Activated naive CD4-positive, alpha-beta T cell treated with anti-CD3 and anti-CD28 coated beads for 36 hours (primary cell): ENCODE results near the gene GRIA4. TPM values are rescaled to one million over a fixed set of nuclear protein-coding genes. Genes with fewer than 3 reads are reported as not detected.
"Not testable (repeated sequence)": the region's sequence is repeated elsewhere in the genome, so short reads cannot be mapped to it uniquely, and the experiment has no call there.

Experiments used
- CTCF ChIA-PET: fragments of 350-600 bp; sonication (Branson Sonifier 250); formaldehyde crosslinking; loops from one replicate; lab custom pipeline; 2021; ENCODE audit warnings: antibody characterized with exemption; lab: Charles Lee
- DNase-seq: peaks from one replicate; pipeline ENCODE4 v3.0.0-alpha.2; 2020
- H3K27ac Mint-ChIP-seq: one replicate; pipeline ENCODE4 v1.8.0; 2021; ENCODE audit warnings: mild to moderate bottlenecking, mixed read lengths
- H3K27me3 Mint-ChIP-seq: one replicate; pipeline ENCODE4 v1.8.0; 2021; ENCODE audit warnings: low read depth, mixed read lengths
- H3K36me3 Mint-ChIP-seq: one replicate; pipeline ENCODE4 v1.8.0; 2021; ENCODE audit warnings: low read depth, mixed read lengths
- H3K4me1 Mint-ChIP-seq: one replicate; pipeline ENCODE4 v1.8.0; 2021; ENCODE audit warnings: low read depth, mixed read lengths
- H3K4me3 Mint-ChIP-seq: one replicate; pipeline ENCODE4 v1.8.0; 2021; ENCODE audit warnings: mild to moderate bottlenecking, moderate library complexity, mixed read lengths
- H3K9me3 Mint-ChIP-seq: one replicate; pipeline ENCODE4 v1.8.0; 2021; ENCODE audit warnings: mixed read lengths
- intact Hi-C: fragments of 100-400 bp; cut with micrococcal nuclease; formaldehyde crosslinking; loops from one replicate; pipeline ENCODE4 v1.15.1; 2023
- total RNA-seq, 2 experiments: library from RNA; stranded (reverse); gene quantifications; one replicate each; pipeline ENCODE4 v1.2.3, GENCODE V29; 2021

The GRIA4 gene
- total RNA-seq, 2 experiments from 2014 or later: not detected

DNA sequence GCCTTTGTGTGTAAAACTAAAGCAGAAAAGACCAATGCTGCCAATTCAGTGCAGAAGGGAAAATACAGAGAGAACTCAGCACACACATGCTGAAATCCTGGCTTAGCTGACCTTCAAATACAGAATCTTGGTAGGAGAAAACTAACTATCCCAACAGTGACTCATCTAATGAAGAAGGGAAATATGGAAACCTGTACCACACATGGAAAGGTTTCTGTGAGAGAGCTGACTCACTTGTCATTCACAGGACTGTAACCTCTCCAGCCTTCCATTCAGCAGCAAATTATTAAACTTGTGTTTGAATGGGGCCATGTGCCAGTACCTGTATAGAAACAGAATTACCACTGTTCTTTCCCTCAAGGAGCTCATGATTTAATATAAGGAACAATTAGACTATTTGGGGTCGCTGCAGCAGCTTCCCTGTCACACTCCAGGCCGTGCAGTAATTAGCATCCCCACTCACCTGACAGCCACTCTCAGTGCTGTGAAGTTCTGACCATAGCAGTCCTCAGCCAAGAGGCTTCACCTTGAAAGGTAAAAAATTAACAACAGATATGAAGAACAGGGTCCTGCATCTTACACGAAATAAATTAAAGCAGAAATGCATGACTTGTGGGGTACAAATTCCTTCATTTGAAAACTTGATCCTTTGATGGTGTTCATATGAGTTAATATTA, 358.3 kb downstream of the GRIA4 start:
- no peak overlapping the region for H3K27ac Mint-ChIP-seq
- DNase-seq: no peak
- H3K4me1 Mint-ChIP-seq: no peaks in the 10 kb centered on the region
- H3K27me3 Mint-ChIP-seq: no peaks in the 10 kb centered on the region
- CTCF ChIA-PET: no interaction called here
- H3K36me3 Mint-ChIP-seq: no peaks in the 10 kb centered on the region
- no peak overlapping the region for H3K4me3 Mint-ChIP-seq
- intact Hi-C loops: no loop called here
- no peaks in the 10 kb centered on the region for H3K9me3 Mint-ChIP-seq

DNA sequence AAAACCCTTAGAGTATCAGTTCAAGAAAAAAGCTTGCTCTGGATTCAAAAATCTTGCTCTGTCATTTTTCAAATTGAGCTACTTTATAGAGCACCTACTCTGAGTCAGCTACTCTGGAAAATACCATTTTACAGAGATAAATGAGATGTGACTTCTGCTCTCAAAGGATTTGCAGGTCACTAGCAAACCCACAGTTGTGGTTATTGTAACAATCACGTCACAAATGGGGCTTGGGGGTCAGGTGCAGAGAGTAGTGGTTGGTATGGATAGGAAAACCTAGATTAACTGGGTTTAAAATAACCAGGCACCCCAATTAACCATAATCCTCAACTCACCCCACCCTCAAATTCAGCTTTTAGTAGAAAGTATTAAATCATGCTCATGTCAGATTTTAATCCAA, 359.9 kb downstream of the GRIA4 start:
- intact Hi-C loops: no loop called here
- Mint-ChIP-seq H3K9me3 (no peaks in the 10 kb centered on the region), H3K4me3 (no peak overlapping the region), H3K36me3 (no peaks in the 10 kb centered on the region), H3K27ac (no peak overlapping the region), H3K4me1 (no peaks in the 10 kb centered on the region), H3K27me3 (no peaks in the 10 kb centered on the region)
- no peak for DNase-seq
- CTCF ChIA-PET: no interaction called here

DNA sequence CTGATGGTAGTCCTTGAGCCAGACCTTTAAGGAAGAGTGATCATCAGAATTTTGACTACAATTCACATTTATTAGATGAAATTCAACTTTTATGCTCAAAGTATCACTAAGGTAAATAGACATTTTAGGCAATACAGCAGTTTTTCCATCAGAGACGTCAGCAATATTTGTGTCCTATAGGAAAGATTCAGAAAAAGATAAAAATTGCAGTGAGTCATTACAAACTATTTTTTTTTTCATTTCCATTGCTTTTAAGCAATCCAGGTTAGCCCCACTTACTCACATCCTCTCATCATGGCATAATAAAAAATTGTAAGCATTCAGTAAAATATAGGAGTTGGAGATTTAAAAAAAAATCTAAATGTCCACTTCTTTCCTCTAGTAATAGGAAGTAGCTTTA, 365.3 kb downstream of the GRIA4 start:
- H3K9me3 Mint-ChIP-seq: no peaks in the 10 kb centered on the region
- no peaks in the 10 kb centered on the region for H3K4me1 Mint-ChIP-seq
- DNase-seq: no peak
- H3K36me3 Mint-ChIP-seq: no peaks in the 10 kb centered on the region
- intact Hi-C loops: no loop called here
- CTCF ChIA-PET: interaction anchor here (0.8 kb wide), 1 partner anchor 43 kb away, joined by 3 read pairs; no protein-coding TSS in a partner anchor
- no peak overlapping the region for H3K27ac Mint-ChIP-seq
- H3K4me3 Mint-ChIP-seq: no peak overlapping the region
- H3K27me3 Mint-ChIP-seq: peaks cover 2% of the 10 kb centered on the region

DNA sequence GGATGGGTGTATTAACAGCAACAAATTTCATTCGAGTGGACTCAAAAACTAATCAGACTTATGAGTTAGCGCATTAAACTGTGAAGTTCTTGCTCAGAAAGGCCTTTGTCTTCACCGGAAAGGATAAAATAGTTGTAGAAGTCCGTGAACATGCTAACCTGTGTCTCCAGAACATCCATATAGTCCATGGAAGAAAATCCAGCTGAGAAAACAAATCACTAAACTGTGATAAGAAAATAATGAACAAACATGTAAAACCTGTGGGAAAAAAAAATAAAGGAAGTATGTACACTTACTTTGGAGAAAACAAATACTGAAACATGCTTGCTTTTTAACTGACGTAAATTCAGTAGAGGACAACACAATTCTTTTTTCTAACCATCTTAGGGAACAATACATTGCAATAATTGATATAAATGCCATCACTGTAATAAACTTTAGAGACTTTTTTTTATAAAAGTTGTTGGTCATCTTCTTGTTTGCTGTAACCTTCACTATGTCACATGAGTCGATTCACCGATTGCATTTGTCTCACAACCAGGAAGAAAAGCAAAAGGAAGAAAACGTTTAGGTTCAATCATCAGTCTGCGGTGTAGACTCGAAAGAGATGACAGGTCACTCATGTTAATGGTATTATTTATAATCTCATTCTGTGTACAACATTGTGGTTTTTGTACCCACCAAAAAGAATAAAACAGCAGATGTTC, 370.3 kb downstream of the GRIA4 start:
- DNase-seq: no peak
- Mint-ChIP-seq H3K27me3 (peaks cover 2% of the 10 kb centered on the region), H3K4me1 (no peaks in the 10 kb centered on the region), H3K36me3 (no peaks in the 10 kb centered on the region), H3K9me3 (no peaks in the 10 kb centered on the region), H3K4me3 (no peak overlapping the region), H3K27ac (no peak overlapping the region)
- CTCF ChIA-PET: no interaction called here
- intact Hi-C loops: no loop called here

DNA sequence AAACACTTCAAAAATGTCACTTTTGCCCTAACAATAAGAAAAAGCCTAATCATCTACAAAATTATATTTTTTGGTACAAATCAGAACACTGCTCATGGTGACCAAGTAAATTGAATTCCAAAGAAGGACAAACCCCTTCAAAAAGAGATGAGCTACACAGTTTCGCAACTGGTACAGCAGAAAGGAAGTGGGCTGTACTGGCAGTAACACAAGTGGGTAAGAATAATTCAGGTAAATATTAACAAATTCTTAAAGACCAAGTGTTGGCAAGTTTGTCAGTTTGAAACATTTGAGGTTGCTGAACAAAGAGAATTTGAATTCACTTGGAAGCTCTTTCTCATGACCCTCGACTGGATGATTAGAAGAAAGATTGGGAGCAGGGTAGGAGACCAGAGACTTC, 376.7 kb downstream of the GRIA4 start:
- no peaks in the 10 kb centered on the region for H3K36me3 Mint-ChIP-seq
- CTCF ChIA-PET: no interaction called here
- intact Hi-C loops: no loop called here
- no peaks in the 10 kb centered on the region for H3K4me1 Mint-ChIP-seq
- no peaks in the 10 kb centered on the region for H3K27me3 Mint-ChIP-seq
- no peak overlapping the region for H3K27ac Mint-ChIP-seq
- no peak overlapping the region for H3K4me3 Mint-ChIP-seq
- H3K9me3 Mint-ChIP-seq: no peaks in the 10 kb centered on the region
- no peak for DNase-seq

DNA sequence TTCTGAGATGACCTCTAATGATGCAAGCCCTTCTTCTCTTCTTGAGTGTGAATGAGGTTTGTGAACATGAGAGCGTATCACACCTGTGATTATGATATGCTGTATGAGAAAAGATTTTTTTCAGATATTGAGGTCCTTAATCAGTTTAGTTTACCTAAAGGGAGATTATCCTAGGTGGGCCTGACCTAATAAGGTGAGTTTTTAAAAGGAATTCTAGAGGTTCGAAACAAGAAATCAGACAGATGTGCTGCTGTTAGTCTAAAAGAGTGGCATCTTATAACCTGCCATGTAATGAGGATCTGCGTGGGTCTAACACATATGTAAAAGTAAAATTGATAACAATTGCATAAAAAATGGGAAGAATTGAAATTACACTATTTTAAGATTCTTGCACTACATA, 378.3 kb downstream of the GRIA4 start:
- Mint-ChIP-seq H3K9me3 (peaks cover 6% of the 10 kb centered on the region), H3K4me1 (no peaks in the 10 kb centered on the region), H3K27me3 (no peaks in the 10 kb centered on the region), H3K36me3 (peaks cover 7% of the 10 kb centered on the region), H3K4me3 (no peak overlapping the region), H3K27ac (no peak overlapping the region)
- CTCF ChIA-PET: no interaction called here
- no peak for DNase-seq
- intact Hi-C loops: no loop called here

DNA sequence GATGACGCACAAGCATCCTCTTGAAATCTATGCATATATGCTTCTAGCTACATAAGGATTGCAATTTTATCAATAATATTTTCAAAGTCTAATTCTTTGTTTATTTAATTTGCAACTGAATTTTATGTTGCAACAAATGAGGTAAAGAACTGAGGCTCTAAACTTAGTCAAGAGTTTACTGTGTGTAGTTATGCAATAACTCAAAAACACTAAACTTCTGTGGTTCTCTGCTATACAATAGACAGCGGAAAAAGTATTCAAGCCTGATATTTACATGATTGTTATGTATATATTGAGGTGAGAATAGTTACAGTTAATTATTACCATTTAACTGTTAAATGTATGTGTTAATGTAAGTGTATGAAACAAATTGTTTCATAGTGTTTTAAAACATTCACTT, 379.3 kb downstream of the GRIA4 start:
- intact Hi-C loops: no loop called here
- CTCF ChIA-PET: no interaction called here
- Mint-ChIP-seq H3K27me3 (no peaks in the 10 kb centered on the region), H3K4me3 (no peak overlapping the region), H3K4me1 (no peaks in the 10 kb centered on the region), H3K36me3 (peaks cover 13% of the 10 kb centered on the region), H3K9me3 (peaks cover 12% of the 10 kb centered on the region), H3K27ac (no peak overlapping the region)
- no peak for DNase-seq

DNA sequence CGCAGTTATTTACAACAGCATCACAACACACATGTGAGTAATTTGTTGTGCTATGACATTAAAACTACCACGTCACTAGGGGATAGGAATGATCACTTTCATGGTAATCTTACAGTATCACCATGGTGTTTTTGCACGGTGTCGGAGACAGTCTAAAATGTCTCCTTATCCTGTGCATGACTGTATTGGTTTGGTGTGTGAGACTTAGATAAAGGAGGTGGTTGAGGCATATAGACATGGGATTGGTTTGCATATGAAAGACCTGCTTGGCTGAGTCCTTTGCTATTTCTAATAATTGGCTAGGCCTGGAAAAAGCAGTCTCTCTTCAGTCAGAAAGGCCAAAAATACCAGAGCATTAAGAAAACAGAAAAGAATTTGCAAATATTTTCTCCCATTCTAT, 382.0 kb downstream of the GRIA4 start:
- Mint-ChIP-seq H3K27ac (no peak overlapping the region), H3K4me1 (no peaks in the 10 kb centered on the region), H3K36me3 (peaks cover 33% of the 10 kb centered on the region), H3K4me3 (no peak overlapping the region), H3K9me3 (peaks cover 14% of the 10 kb centered on the region), H3K27me3 (no peaks in the 10 kb centered on the region)
- intact Hi-C loops: no loop called here
- CTCF ChIA-PET: no interaction called here
- no peak for DNase-seq

DNA sequence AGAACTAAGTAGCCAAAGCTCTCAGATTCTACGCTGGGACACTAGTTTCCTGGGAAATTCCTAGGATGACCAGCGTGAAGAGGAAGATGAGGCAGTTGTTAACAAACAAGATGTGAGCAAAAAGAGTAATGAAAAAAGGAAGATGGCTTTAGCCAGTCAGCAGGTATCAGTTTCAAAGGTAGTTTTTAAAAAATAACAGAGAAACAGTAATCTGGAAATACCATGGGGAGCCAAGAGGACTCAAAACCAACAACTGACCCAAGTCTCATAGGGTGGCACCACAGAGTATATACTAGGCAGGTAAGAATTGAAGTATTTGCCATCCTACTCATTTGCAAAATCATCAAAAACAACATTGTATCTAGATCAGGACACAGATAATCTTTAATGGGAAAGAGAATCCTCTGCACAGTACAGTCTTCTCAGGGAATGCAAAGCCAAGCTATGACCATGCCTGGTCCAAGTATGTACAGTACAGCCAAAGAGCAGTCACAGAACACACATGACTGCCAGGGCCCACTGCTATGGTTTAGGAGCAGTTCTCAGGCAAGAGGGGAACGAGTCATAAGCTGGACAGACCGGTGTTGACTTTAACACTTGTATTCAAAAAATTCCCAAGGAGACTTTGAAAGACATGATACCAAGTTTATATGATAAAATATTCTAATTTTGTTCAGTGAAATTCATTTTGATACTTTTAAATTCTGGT, 391.6 kb downstream of the GRIA4 start:
- H3K9me3 Mint-ChIP-seq: peaks cover 13% of the 10 kb centered on the region
- CTCF ChIA-PET: interaction anchor here (0.5 kb wide), 1 partner anchor 36 kb away, joined by 3 read pairs; no protein-coding TSS in a partner anchor

DNA sequence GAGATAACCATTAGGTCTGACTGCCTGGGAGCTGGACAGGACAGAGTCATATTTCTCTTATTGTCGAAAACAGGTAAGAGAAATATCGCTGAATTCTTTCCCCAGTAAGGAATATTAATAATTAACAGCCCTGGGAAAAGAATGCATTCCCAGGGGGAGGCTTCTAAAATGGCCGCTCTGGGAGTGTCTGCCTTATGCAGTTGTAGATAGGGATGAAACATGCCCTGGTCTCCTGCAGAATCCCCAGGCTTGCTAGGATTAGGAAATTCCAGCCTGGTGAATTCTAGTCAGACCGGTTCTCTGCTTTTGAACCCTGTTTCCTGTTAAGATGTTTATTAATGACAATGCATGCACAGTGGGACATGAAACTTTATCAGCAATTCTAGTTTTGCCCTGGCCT, 393.2 kb downstream of the GRIA4 start:
- CTCF ChIA-PET, intact Hi-C loops, DNase-seq, H3K4me3 Mint-ChIP-seq, H3K27me3 Mint-ChIP-seq, H3K4me1 Mint-ChIP-seq, H3K27ac Mint-ChIP-seq: not testable (repeated sequence)
- Mint-ChIP-seq H3K36me3 (peaks cover 80% of the 10 kb centered on the region), H3K9me3 (peaks cover 11% of the 10 kb centered on the region)

More for the DNA sequence above, 391.6 kb downstream of the GRIA4 start:
- Mint-ChIP-seq H3K36me3 (peaks cover 80% of the 10 kb centered on the region), H3K4me3 (no peak overlapping the region), H3K4me1 (peaks cover 9% of the 10 kb centered on the region), H3K27ac (no peak overlapping the region), H3K27me3 (no peaks in the 10 kb centered on the region)
- intact Hi-C loops: no loop called here
- no peak for DNase-seq

DNA sequence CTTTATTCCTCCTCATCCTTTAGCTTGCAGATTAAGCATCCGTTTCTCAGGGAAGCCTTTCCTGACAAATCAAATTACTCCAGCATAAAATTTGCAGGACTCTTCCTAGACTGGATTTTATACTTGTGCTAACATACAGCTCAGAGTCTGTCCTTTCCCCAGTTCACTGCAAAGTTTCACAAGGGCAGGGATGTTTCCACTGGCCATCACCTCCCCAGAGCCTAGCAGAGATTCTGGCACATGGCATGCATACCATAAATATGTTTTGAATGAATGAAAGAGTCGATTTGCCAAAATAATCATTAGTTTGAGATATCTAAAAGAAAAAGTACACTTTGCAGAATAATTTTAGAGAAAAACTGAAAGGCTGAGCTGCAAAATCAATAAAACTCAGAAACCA, 401.6 kb downstream of the GRIA4 start:
- peaks cover 39% of the 10 kb centered on the region for H3K4me1 Mint-ChIP-seq
- H3K4me3 Mint-ChIP-seq: no peak overlapping the region
- H3K36me3 Mint-ChIP-seq: peaks cover 62% of the 10 kb centered on the region
- intact Hi-C loops: no loop called here
- H3K9me3 Mint-ChIP-seq: peaks cover 3% of the 10 kb centered on the region
- H3K27me3 Mint-ChIP-seq: no peaks in the 10 kb centered on the region
- no peak overlapping the region for H3K27ac Mint-ChIP-seq
- CTCF ChIA-PET: no interaction called here
- no peak for DNase-seq

DNA sequence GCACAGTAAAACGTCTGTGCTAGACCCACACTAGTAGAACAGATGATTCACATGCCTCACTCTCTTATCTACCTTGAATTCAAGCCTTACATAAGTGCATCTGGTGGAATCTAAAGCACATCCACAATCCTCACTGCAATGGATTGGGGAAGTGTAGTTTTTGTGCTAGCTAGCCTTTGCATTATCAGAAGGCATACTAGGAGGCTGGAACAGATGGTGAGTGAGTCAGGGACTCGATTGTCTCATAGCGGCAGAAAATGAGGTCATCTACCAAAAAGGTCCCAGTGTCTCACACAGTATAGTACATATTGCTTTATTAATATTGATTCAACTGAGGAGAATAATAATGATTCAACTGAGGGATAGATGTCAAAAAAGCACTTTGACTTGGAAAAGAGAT, 402.9 kb downstream of the GRIA4 start:
- H3K27me3 Mint-ChIP-seq: no peaks in the 10 kb centered on the region
- intact Hi-C loops: no loop called here

More for the DNA sequence above, 402.9 kb downstream of the GRIA4 start:
- peaks cover 3% of the 10 kb centered on the region for H3K9me3 Mint-ChIP-seq
- H3K36me3 Mint-ChIP-seq: peaks cover 52% of the 10 kb centered on the region
- CTCF ChIA-PET: no interaction called here
- no peak overlapping the region for H3K4me3 Mint-ChIP-seq
- no peak overlapping the region for H3K27ac Mint-ChIP-seq
- H3K4me1 Mint-ChIP-seq: peaks cover 46% of the 10 kb centered on the region
- DNase-seq: no peak
